Upper lobe of left lung (tissue), 4 donors: ENCODE results near the gene AKAP6.

Source experiments
- EP300 ChIP-seq, 4 donors: sonication (generic); formaldehyde crosslinking; IDR thresholded peaks; one replicate each; pipeline ENCODE4 v1.5.1; 2017; ENCODE audit warnings: antibody characterized with exemption in 4 of 4, control low read depth in 2 of 4
- POLR2A ChIP-seq, 4 donors: fragments of 450-650 bp; IDR thresholded peaks; one replicate each; pipeline ENCODE4 v1.5.1; 2016 to 2017; ENCODE audit warnings: antibody characterized with exemption in 4 of 4, mild to moderate bottlenecking in 2 of 4
- POLR2AphosphoS5 ChIP-seq, 2 donors: sonication (generic); formaldehyde crosslinking; IDR thresholded peaks; one replicate each; pipeline ENCODE4 v1.5.1; 2017; ENCODE audit warnings: antibody characterized with exemption in 2 of 2
- TF ChIP-seq, protein P1 (sequence below), 6 experiments: fragments of 450-650 bp in 4 of 6; fragments of 200-600 bp in 2 of 6; sonication (generic) in 2 of 6; IDR thresholded peaks; one replicate each; pipeline ENCODE4 v1.5.1; 2016 to 2019; ENCODE audit warnings: antibody characterized with exemption in 6 of 6

DNA sequence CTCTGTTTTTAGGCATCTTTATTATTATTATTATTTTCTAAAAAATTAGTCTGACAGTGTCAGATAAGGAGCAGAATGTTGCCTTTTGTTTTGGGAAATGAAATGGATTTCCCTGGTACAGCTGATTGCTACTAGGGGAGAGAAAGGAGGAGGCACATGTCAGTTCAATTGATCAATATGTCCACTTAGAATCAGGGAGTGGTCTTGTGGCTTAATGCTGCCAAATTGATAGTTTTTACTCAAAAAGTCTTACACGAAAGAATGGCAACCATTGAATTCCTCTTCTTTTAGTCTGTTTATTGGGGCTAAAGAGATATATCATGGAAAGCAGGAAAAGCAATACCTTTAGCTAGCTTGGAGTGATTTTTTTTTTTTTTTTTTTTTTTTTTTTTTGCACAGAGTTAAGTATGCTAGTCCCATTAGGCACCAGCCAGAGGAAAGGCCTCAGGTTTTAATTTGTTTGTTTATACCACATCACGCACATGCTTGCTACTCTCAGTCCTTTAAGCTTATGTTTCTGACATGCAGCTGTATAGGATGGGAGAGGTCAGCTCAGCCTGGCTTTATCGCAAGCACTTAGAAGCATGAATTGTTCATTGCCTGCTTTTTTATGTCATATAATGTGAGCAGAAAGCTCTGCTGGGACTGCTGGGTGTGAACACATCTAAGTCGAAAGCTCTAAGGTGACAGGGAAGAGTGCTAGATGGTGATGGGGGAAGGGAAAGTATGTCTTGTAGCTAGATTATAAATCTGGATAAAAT, 1.4 kb downstream of the AKAP6 start:
- TF ChIP-seq POLR2A (IDR thresholded peaks at IDR 0.05) = no peak
- TF ChIP-seq, protein P1, sequence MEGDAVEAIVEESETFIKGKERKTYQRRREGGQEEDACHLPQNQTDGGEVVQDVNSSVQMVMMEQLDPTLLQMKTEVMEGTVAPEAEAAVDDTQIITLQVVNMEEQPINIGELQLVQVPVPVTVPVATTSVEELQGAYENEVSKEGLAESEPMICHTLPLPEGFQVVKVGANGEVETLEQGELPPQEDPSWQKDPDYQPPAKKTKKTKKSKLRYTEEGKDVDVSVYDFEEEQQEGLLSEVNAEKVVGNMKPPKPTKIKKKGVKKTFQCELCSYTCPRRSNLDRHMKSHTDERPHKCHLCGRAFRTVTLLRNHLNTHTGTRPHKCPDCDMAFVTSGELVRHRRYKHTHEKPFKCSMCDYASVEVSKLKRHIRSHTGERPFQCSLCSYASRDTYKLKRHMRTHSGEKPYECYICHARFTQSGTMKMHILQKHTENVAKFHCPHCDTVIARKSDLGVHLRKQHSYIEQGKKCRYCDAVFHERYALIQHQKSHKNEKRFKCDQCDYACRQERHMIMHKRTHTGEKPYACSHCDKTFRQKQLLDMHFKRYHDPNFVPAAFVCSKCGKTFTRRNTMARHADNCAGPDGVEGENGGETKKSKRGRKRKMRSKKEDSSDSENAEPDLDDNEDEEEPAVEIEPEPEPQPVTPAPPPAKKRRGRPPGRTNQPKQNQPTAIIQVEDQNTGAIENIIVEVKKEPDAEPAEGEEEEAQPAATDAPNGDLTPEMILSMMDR (IDR thresholded peaks at IDR 0.05) = no peak
- TF ChIP-seq EP300 (IDR thresholded peaks at IDR 0.05) = no peak
- no peak for TF ChIP-seq POLR2AphosphoS5 (IDR thresholded peaks at IDR 0.05)
